GM20000 (cell line): ENCODE measurements around the gene TRIM25.

Experiments
- DNase-seq: peaks from one replicate; pipeline ENCODE4 v3.0.0; 2012; ENCODE audit warnings: low spot score
- TF ChIP-seq, protein P1 (sequence below): IDR thresholded peaks from 2 replicates; pipeline ENCODE4 v1.5.1; 2012; ENCODE audit warnings: mild to moderate bottlenecking, control low read depth; ENCODE audit errors: extremely low read depth, missing control alignments

The TRIM25 gene

DNA sequence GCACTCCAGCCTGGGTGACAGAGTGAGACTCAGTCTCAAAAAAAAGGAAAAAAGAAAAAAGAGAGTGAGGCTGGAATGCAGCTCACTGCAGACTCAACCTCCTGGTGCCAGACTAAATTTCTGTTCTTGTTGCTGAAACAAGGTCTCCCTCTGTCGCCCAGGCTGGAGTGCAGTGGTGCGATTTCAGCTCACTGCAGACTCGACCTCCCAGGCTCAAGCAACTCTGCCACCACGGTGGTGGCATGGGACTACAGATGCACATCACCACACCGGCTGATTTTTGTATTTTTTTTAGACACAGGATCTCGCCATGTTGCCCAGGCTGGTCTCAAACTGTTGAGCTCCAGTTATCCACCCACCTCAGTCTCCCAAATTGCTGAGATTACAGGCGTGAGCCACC, 34.6 kb downstream of the TRIM25 start:
- DNase-seq: no peak
- TF ChIP-seq, protein P1, sequence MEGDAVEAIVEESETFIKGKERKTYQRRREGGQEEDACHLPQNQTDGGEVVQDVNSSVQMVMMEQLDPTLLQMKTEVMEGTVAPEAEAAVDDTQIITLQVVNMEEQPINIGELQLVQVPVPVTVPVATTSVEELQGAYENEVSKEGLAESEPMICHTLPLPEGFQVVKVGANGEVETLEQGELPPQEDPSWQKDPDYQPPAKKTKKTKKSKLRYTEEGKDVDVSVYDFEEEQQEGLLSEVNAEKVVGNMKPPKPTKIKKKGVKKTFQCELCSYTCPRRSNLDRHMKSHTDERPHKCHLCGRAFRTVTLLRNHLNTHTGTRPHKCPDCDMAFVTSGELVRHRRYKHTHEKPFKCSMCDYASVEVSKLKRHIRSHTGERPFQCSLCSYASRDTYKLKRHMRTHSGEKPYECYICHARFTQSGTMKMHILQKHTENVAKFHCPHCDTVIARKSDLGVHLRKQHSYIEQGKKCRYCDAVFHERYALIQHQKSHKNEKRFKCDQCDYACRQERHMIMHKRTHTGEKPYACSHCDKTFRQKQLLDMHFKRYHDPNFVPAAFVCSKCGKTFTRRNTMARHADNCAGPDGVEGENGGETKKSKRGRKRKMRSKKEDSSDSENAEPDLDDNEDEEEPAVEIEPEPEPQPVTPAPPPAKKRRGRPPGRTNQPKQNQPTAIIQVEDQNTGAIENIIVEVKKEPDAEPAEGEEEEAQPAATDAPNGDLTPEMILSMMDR: no peak

DNA sequence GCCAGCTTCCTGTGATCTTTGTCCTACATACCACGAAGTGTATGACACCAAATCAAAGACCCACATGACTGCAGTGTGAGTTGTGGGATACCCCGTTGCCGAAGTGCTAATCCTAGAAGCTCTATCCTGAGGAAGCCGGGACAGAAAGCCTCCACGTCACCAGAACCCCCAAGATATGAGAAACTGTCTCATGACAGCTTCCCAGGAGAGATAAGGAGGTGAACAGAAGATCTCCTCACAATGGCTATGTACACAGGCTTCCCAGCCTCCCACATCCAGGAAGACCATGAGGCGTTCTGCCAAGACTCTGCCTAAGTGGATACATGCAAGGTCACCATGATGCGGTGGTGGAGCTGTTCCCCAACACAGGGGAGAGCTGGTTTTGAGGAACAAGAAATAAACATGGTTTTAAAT, 37.1 kb downstream of the TRIM25 start:
- TF ChIP-seq, protein P1: no peak
- DNase-seq: no peak

DNA sequence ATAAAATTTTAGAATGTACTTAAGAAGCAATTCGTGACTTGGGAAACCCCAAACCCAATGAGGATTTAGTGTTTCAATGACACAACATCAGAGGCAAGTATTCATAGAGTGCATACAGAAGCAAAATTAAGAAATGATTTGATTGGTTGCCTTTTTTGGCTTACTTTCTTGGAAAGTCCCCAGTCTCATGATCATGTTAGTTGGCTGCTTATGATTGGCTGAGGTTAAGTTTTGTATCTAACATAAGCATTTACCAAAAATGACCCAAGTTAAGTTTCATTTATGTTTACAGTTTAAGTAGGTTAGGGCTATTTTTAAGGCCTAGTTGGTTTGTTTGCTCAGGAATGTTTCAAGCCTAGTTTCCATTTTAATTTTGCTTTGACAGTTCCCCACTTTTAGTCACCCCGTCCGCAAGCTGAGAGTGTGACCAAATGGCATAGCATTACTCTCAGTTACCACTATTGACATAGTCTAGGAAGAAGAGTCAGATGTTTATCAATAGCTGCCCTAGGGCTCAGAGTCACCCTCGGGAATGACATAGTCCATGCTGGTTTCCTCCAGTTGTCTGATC, 43.7 kb downstream of the TRIM25 start:
- TF ChIP-seq, protein P1: no peak
- DNase-seq: peak; percentile 51

DNA sequence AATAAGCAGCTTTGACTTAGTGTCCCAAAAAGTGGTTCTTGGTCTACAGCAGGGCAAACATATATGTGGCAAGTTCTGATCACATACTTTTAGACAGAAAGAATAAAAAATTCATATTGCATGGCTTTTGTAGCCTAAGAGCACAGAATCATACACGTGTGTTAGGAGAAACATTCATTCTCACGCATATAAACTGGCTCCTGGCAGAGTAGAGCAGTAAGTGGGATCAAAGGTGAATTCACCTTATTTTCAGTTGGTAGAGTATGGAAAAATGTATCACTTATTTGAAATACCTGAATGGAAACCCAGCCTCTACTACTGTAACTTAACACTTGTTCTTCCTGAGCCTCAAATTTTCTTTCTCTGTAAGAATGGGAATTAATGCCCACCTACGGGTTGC, 45.1 kb downstream of the TRIM25 start:
- TF ChIP-seq, protein P1: no peak

DNA sequence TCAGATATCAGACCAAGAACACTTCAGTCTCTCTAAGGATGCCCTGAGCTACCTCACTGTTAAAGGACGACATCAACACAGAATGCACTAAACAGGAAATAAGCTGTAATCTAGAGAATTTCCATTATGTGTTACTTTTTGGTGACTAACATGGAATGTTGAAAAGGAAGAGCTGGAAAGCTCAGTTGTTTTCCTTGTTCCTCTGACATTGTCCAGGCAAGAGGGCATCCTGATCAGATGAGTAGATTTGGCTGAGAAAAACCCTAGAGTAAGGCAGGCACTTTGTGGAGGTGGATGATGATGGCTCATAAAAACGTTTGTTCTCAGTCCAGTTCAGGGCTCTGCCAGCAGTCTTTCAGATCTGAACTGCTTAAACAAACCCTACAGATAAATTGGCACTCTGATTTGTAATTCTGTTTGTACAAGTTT, 45.9 kb downstream of the TRIM25 start:
- no peak for DNase-seq

More for the DNA sequence above, 45.1 kb downstream of the TRIM25 start:
- DNase-seq: no peak

DNA sequence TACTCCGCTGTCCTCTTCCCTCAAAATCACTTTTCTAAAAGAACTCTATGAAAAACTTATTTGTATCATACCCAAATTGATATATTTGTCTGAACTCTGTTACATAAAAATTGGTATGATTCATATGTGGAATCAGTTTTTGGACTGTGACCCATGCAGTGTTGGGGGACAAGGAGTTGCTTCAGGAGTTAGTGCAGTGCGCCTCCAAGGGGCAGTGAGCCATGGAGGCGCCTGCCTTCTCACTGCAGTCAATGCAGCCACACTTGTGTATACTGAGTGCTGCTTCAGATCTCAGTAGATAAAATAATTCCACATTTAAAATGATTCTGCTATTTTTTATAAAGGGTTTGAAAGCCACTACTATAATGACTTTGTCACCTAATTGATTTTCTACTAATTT, 47.4 kb downstream of the TRIM25 start:
- TF ChIP-seq, protein P1: no peak
- DNase-seq: no peak

More for the DNA sequence above, 45.9 kb downstream of the TRIM25 start:
- TF ChIP-seq, protein P1: no peak

DNA sequence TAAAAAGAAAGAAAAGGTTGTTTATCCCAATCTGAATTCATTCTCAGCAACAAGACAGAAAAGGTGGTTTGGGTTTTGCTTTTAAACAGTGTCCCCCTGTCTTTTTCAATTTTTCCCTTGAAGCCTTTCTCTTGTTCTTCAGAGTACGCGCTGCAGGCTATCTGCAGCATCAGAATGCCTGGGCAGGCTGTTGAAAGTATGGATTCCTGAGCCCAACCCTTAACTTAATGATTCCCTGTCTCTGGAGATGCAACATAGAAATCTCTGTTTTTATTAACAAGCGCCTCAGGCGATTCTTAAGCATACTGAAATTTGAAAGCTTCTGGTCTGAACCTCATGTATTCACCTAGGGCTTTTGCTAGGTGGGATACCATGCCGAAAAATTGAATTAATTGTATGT, 47.8 kb downstream of the TRIM25 start:
- TF ChIP-seq, protein P1: no peak
- DNase-seq: no peak
